SK-N-SH treated with all-trans-retinoic acid at 6 μM for 48 hours (cell line): ENCODE results near the gene CDC20B.
"Not testable (repeated sequence)": the region's sequence is repeated elsewhere in the genome, so short reads cannot be mapped to it uniquely, and the experiment has no call there.

Experiments used
- GLIS3 ChIP-seq: fragments of 250-450 bp; sonication (Bioruptor Pico); IDR thresholded peaks from 2 replicates; pipeline ENCODE4 v1.5.0; 2020; ENCODE audit warnings: mild to moderate bottlenecking, moderate library complexity
- ISL1 ChIP-seq: fragments of 250-450 bp; sonication (Bioruptor Pico); IDR thresholded peaks from 2 replicates; pipeline ENCODE4 v2.1.2; 2022; ENCODE audit warnings: mild to moderate bottlenecking, moderate library complexity
- OSR1 ChIP-seq: fragments of 250-450 bp; sonication (Bioruptor Pico); IDR thresholded peaks from 2 replicates; pipeline ENCODE4 v1.8.0; 2022; ENCODE audit warnings: moderate library complexity, mild to moderate bottlenecking, inconsistent platforms
- RARB ChIP-seq: fragments of 250-450 bp; sonication (Bioruptor Pico); IDR thresholded peaks from 2 replicates; pipeline ENCODE4 v1.8.0; 2021; ENCODE audit warnings: mild to moderate bottlenecking, moderate library complexity
- TOX ChIP-seq: fragments of 250-450 bp; sonication (Bioruptor Pico); IDR thresholded peaks from 2 replicates; pipeline ENCODE4 v1.8.0; 2021; ENCODE audit warnings: mild to moderate bottlenecking, moderate library complexity, borderline replicate concordance
- ZFP30 ChIP-seq: fragments of 450-650 bp; formaldehyde crosslinking; IDR thresholded peaks from 2 replicates; pipeline ENCODE4 v1.5.0; 2022; ENCODE audit warnings: mild to moderate bottlenecking, moderate library complexity
- TF ChIP-seq, protein P1 (sequence below): fragments of 250-450 bp; sonication (Bioruptor Pico); IDR thresholded peaks from 2 replicates; pipeline ENCODE4 v1.8.0; 2021; ENCODE audit warnings: low read depth, mild to moderate bottlenecking, moderate library complexity, borderline replicate concordance
- TF ChIP-seq, protein P2 (sequence below): fragments of 250-450 bp; sonication (Bioruptor Pico); IDR thresholded peaks from 2 replicates; pipeline ENCODE4 v1.8.0; 2020; ENCODE audit warnings: mild to moderate bottlenecking, moderate library complexity, borderline replicate concordance
- TF ChIP-seq, protein P3 (sequence below): fragments of 250-450 bp; sonication (Bioruptor Pico); IDR thresholded peaks from 2 replicates; pipeline ENCODE4 v1.5.1; 2021; ENCODE audit warnings: mild to moderate bottlenecking, moderate library complexity
- TF ChIP-seq, protein P4 (sequence below): fragments of 250-450 bp; sonication (Bioruptor Pico); IDR thresholded peaks from 2 replicates; pipeline ENCODE4 v1.5.1; 2020; ENCODE audit warnings: low read depth, mild to moderate bottlenecking, moderate library complexity
- TF ChIP-seq, protein P5 (sequence below): fragments of 250-450 bp; sonication (Bioruptor Pico); IDR thresholded peaks from 2 replicates; pipeline ENCODE4 v1.5.0; 2020; ENCODE audit warnings: mild to moderate bottlenecking, moderate library complexity

DNA sequence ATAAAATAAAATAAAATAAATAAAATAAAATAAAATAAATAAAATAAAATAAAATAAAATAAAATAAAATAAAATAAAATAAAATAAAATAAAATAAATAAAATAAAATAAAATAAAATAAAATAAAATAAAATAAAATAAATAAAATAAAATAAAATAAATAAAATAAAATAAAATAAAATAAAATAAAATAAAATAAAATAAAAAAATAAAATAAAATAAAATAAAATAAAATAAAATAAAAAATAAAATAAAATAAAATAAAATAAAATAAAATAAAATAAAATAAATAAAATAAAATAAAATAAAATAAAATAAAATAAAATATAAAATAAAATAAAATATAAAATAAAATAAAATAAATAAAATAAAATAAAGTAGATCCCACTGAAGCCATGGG is 67.0 kb downstream of the CDC20B start:
- not testable (repeated sequence) for TF ChIP-seq RARB, ZFP30, GLIS3, OSR1, TOX, ISL1 (CRISPR knock-in tag)
- TF ChIP-seq, protein P1, sequence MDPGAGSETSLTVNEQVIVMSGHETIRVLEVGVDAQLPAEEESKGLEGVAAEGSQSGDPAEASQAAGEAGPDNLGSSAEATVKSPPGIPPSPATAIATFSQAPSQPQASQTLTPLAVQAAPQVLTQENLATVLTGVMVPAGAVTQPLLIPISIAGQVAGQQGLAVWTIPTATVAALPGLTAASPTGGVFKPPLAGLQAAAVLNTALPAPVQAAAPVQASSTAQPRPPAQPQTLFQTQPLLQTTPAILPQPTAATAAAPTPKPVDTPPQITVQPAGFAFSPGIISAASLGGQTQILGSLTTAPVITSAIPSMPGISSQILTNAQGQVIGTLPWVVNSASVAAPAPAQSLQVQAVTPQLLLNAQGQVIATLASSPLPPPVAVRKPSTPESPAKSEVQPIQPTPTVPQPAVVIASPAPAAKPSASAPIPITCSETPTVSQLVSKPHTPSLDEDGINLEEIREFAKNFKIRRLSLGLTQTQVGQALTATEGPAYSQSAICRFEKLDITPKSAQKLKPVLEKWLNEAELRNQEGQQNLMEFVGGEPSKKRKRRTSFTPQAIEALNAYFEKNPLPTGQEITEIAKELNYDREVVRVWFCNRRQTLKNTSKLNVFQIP (CRISPR knock-in tag): not testable (repeated sequence)
- TF ChIP-seq, protein P2, sequence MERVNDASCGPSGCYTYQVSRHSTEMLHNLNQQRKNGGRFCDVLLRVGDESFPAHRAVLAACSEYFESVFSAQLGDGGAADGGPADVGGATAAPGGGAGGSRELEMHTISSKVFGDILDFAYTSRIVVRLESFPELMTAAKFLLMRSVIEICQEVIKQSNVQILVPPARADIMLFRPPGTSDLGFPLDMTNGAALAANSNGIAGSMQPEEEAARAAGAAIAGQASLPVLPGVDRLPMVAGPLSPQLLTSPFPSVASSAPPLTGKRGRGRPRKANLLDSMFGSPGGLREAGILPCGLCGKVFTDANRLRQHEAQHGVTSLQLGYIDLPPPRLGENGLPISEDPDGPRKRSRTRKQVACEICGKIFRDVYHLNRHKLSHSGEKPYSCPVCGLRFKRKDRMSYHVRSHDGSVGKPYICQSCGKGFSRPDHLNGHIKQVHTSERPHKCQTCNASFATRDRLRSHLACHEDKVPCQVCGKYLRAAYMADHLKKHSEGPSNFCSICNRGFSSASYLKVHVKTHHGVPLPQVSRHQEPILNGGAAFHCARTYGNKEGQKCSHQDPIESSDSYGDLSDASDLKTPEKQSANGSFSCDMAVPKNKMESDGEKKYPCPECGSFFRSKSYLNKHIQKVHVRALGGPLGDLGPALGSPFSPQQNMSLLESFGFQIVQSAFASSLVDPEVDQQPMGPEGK (CRISPR knock-in tag): not testable (repeated sequence)
- TF ChIP-seq, protein P3, sequence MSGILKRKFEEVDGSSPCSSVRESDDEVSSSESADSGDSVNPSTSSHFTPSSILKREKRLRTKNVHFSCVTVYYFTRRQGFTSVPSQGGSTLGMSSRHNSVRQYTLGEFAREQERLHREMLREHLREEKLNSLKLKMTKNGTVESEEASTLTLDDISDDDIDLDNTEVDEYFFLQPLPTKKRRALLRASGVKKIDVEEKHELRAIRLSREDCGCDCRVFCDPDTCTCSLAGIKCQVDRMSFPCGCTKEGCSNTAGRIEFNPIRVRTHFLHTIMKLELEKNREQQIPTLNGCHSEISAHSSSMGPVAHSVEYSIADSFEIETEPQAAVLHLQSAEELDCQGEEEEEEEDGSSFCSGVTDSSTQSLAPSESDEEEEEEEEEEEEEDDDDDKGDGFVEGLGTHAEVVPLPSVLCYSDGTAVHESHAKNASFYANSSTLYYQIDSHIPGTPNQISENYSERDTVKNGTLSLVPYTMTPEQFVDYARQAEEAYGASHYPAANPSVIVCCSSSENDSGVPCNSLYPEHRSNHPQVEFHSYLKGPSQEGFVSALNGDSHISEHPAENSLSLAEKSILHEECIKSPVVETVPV (CRISPR knock-in tag): not testable (repeated sequence)
- TF ChIP-seq, protein P4, sequence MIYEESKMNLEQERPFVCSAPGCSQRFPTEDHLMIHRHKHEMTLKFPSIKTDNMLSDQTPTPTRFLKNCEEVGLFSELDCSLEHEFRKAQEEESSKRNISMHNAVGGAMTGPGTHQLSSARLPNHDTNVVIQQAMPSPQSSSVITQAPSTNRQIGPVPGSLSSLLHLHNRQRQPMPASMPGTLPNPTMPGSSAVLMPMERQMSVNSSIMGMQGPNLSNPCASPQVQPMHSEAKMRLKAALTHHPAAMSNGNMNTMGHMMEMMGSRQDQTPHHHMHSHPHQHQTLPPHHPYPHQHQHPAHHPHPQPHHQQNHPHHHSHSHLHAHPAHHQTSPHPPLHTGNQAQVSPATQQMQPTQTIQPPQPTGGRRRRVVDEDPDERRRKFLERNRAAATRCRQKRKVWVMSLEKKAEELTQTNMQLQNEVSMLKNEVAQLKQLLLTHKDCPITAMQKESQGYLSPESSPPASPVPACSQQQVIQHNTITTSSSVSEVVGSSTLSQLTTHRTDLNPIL (CRISPR knock-in tag): not testable (repeated sequence)
- TF ChIP-seq, protein P5, sequence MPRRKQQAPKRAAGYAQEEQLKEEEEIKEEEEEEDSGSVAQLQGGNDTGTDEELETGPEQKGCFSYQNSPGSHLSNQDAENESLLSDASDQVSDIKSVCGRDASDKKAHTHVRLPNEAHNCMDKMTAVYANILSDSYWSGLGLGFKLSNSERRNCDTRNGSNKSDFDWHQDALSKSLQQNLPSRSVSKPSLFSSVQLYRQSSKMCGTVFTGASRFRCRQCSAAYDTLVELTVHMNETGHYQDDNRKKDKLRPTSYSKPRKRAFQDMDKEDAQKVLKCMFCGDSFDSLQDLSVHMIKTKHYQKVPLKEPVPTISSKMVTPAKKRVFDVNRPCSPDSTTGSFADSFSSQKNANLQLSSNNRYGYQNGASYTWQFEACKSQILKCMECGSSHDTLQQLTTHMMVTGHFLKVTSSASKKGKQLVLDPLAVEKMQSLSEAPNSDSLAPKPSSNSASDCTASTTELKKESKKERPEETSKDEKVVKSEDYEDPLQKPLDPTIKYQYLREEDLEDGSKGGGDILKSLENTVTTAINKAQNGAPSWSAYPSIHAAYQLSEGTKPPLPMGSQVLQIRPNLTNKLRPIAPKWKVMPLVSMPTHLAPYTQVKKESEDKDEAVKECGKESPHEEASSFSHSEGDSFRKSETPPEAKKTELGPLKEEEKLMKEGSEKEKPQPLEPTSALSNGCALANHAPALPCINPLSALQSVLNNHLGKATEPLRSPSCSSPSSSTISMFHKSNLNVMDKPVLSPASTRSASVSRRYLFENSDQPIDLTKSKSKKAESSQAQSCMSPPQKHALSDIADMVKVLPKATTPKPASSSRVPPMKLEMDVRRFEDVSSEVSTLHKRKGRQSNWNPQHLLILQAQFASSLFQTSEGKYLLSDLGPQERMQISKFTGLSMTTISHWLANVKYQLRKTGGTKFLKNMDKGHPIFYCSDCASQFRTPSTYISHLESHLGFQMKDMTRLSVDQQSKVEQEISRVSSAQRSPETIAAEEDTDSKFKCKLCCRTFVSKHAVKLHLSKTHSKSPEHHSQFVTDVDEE (CRISPR knock-in tag): not testable (repeated sequence)
